ENCODE measurements around the gene ITGA11. TPM values are rescaled to one million over a fixed set of nuclear protein-coding genes. Genes with fewer than 3 reads are reported as not detected.

Gene ITGA11
- total RNA-seq, 2 experiments from 2014 or later, result 1.7 to 3.6 TPM

- H3K36me3 Mint-ChIP-seq (ENCODE audit: low read depth), result no peaks in the 10 kb centered on the region
- no peaks in the 10 kb centered on the region for H3K27me3 Mint-ChIP-seq
- intact Hi-C loops (cut with micrococcal nuclease), result no loop called here
- ChIA-PET POLR2A (interaction anchor here (1.5 kb wide), 1 partner anchor 9 kb away, joined by 4 read pairs; no protein-coding TSS in a partner anchor), CTCF (interaction anchor here (1.0 kb wide), 1 partner anchor 34 kb away, joined by 3 read pairs; no protein-coding TSS in a partner anchor)
- DNase-seq (no peak), ATAC-seq (no peak)
- no peaks in the 10 kb centered on the region for H3K9me3 Mint-ChIP-seq
- no peak overlapping the region for H3K4me3 Mint-ChIP-seq
- no peak for TF ChIP-seq CTCF (IDR thresholded peaks at IDR 0.05)
- no peaks in the 10 kb centered on the region for H3K4me1 Mint-ChIP-seq (ENCODE audit: low read depth)
- no peak overlapping the region for H3K27ac Mint-ChIP-seq
These were observed 91.0 kb downstream of the ITGA11 start for GRCh38 chr15:68340726-68341671.

GRCh38 chr15:68339481-68339880 is 92.5 kb downstream of the ITGA11 start:
- Mint-ChIP-seq H3K9me3 (no peaks in the 10 kb centered on the region), H3K4me1 (ENCODE audit: low read depth) (no peaks in the 10 kb centered on the region), H3K27ac (no peak overlapping the region), H3K27me3 (no peaks in the 10 kb centered on the region), H3K4me3 (no peak overlapping the region), H3K36me3 (ENCODE audit: low read depth) (no peaks in the 10 kb centered on the region)
- no peak for DNase-seq
- no peak for ATAC-seq
- TF ChIP-seq CTCF (IDR thresholded peaks at IDR 0.05), result no peak
- ChIA-PET POLR2A (no interaction called here), CTCF (no interaction called here)
- intact Hi-C loops (cut with micrococcal nuclease), result no loop called here

GRCh38 chr15:68337826-68338225 is 94.1 kb downstream of the ITGA11 start:
- DNase-seq, result no peak
- intact Hi-C loops (cut with micrococcal nuclease), result no loop called here
- H3K27ac Mint-ChIP-seq, result no peak overlapping the region
- no peak for ATAC-seq
- no peak for TF ChIP-seq CTCF (IDR thresholded peaks at IDR 0.05)
- no peaks in the 10 kb centered on the region for H3K36me3 Mint-ChIP-seq (ENCODE audit: low read depth)
- no peak overlapping the region for H3K4me3 Mint-ChIP-seq
- no peaks in the 10 kb centered on the region for H3K9me3 Mint-ChIP-seq
- H3K4me1 Mint-ChIP-seq (ENCODE audit: low read depth), result no peaks in the 10 kb centered on the region
- no peaks in the 10 kb centered on the region for H3K27me3 Mint-ChIP-seq
- POLR2A ChIA-PET, result no interaction called here
- CTCF ChIA-PET, result no interaction called here

GRCh38 chr15:68336516-68336915 is 95.4 kb downstream of the ITGA11 start:
- POLR2A ChIA-PET, result no interaction called here
- Mint-ChIP-seq H3K27ac (no peak overlapping the region), H3K27me3 (peaks cover 2% of the 10 kb centered on the region), H3K4me1 (ENCODE audit: low read depth) (no peaks in the 10 kb centered on the region), H3K36me3 (ENCODE audit: low read depth) (no peaks in the 10 kb centered on the region), H3K9me3 (no peaks in the 10 kb centered on the region), H3K4me3 (no peak overlapping the region)
- no peak for ATAC-seq
- CTCF ChIA-PET, result no interaction called here
- DNase-seq, result no peak
- intact Hi-C loops (cut with micrococcal nuclease), result no loop called here
- TF ChIP-seq CTCF (IDR thresholded peaks at IDR 0.05), result no peak

- ChIA-PET CTCF (no interaction called here), POLR2A (no interaction called here)
- Mint-ChIP-seq H3K9me3 (no peaks in the 10 kb centered on the region), H3K27ac (no peak overlapping the region), H3K4me3 (no peak overlapping the region), H3K27me3 (peaks cover 2% of the 10 kb centered on the region), H3K4me1 (ENCODE audit: low read depth) (no peaks in the 10 kb centered on the region), H3K36me3 (ENCODE audit: low read depth) (no peaks in the 10 kb centered on the region)
- ATAC-seq, result no peak
- DNase-seq, result no peak
- TF ChIP-seq CTCF (IDR thresholded peaks at IDR 0.05), result no peak
- intact Hi-C loops (cut with micrococcal nuclease), result no loop called here
These were observed 96.3 kb downstream of the ITGA11 start for GRCh38 chr15:68335655-68336054.

Measured in activated CD8-positive, alpha-beta T cell treated with anti-CD3 and anti-CD28 coated beads for 36 hours (primary cell).